T-cell (primary cell): ENCODE data around the gene CLEC17A. TPM values are rescaled to one million over a fixed set of nuclear protein-coding genes. Genes with fewer than 3 reads are reported as not detected.

ENCODE experiments used
- ATAC-seq, 4 experiments: fragments of 200-7000 bp in 3 of 4; fragments of 150-1000 bp in 1 of 4; cut with Tn5 transposase; replicated peaks in 1 of 4; 1 replicate in 3 of 4; 2 replicates in 1 of 4; pipeline ENCODE4 v1.10.0; 2021; ENCODE audit warnings: moderate library complexity in 3 of 4, mild to moderate bottlenecking in 2 of 4, moderate number of reproducible peaks in 1 of 4
- CTCF ChIA-PET, 2 donors: fragments of 300-600 bp; sonication (Branson Sonifier 250); formaldehyde crosslinking; loops; one replicate each; lab custom pipeline; 2022; ENCODE audit warnings: antibody characterized with exemption in 2 of 2; lab: Charles Lee
- POLR2A ChIA-PET, 2 donors: fragments of 300-600 bp; sonication (Branson Sonifier 250); formaldehyde crosslinking; loops; one replicate each; lab custom pipeline; 2022; ENCODE audit warnings: antibody characterized with exemption in 2 of 2; lab: Charles Lee
- DNase-seq, 35 experiments: peaks; one replicate each; pipeline versions ENCODE4 v3.0.0 to v3.0.0-alpha.2; 2013 to 2023
- H3K27ac ChIP-seq: one replicate; pipeline ENCODE4 v1.5.1; 2013; ENCODE audit warnings: low read length
- H3K27me3 ChIP-seq, 2 experiments: replicated peaks in 1 of 2; 1 replicate in 1 of 2; 2 replicates in 1 of 2; pipeline versions ENCODE4 v1.6.1 to v1.7.0; 2013; ENCODE audit warnings: low read length in 1 of 2, mixed read lengths in 1 of 2; ENCODE audit not compliant: control insufficient read depth in 2 of 2, insufficient read depth in 2 of 2; ENCODE audit errors: extremely low read depth in 1 of 2
- H3K36me3 ChIP-seq, 2 donors: 1 replicate in 1 of 2; 2 replicates in 1 of 2; pipeline versions ENCODE4 v1.6.1 to v1.7.0; 2013; ENCODE audit warnings: low read length in 1 of 2; ENCODE audit not compliant: control insufficient read depth in 2 of 2, insufficient read depth in 1 of 2; ENCODE audit errors: extremely low read depth in 1 of 2
- H3K4me1 ChIP-seq, 2 experiments: 1 replicate in 1 of 2; 2 replicates in 1 of 2; pipeline versions ENCODE4 v1.6.1 to v1.7.0; 2013; ENCODE audit warnings: low read length in 2 of 2, mixed read lengths in 1 of 2; ENCODE audit not compliant: insufficient read depth in 2 of 2, control insufficient read depth in 1 of 2; ENCODE audit errors: extremely low read depth in 1 of 2
- H3K4me3 ChIP-seq, 2 donors: 1 replicate in 1 of 2; 2 replicates in 1 of 2; pipeline versions ENCODE4 v1.5.1 to v1.7.0; 2013; ENCODE audit warnings: mild to moderate bottlenecking in 2 of 2, low read length in 1 of 2, moderate library complexity in 1 of 2; ENCODE audit not compliant: control insufficient read depth in 1 of 2; ENCODE audit errors: extremely low read depth in 1 of 2
- H3K9me3 ChIP-seq: 2 replicates; pipeline ENCODE4 v1.7.0; 2013
- H3K27ac Mint-ChIP-seq, 2 donors: one replicate each; pipeline ENCODE4 v1.8.0; 2020 to 2021; ENCODE audit warnings: mild to moderate bottlenecking in 2 of 2, mixed read lengths in 2 of 2
- H3K27me3 Mint-ChIP-seq, 2 donors: one replicate each; pipeline ENCODE4 v1.8.0; 2021 to 2022; ENCODE audit warnings: mixed read lengths in 2 of 2
- H3K36me3 Mint-ChIP-seq: one replicate; pipeline ENCODE4 v1.8.0; 2021; ENCODE audit warnings: mixed read lengths
- H3K4me1 Mint-ChIP-seq, 3 donors: one replicate each; pipeline ENCODE4 v1.8.0; 2020 to 2022; ENCODE audit warnings: mixed read lengths in 3 of 3, mild to moderate bottlenecking in 1 of 3
- H3K4me3 Mint-ChIP-seq, 3 donors: one replicate each; pipeline ENCODE4 v1.8.0; 2020 to 2022; ENCODE audit warnings: mild to moderate bottlenecking in 3 of 3, mixed read lengths in 3 of 3, moderate library complexity in 3 of 3
- H3K9me3 Mint-ChIP-seq, 3 donors: one replicate each; pipeline ENCODE4 v1.8.0; 2020 to 2022; ENCODE audit warnings: mixed read lengths in 3 of 3
- WGBS: methylation state at CpG from one replicate; pipeline ENCODE4 v1.1.5; 2013; ENCODE audit warnings: missing lambda C conversion rate; ENCODE audit not compliant: insufficient coverage; 5-methylcytosine and 5-hydroxymethylcytosine counted together
- total RNA-seq, 35 experiments: library from RNA in 6 of 35; stranded (reverse) in 6 of 35; fragments of 120-200 nt in 1 of 35; gene quantifications; one replicate each; pipeline versions ENCODE4 v1.2.1 to v1.2.4 and lab custom pipeline; 2013 to 2026

The CLEC17A gene
- total RNA-seq, 5 donors from 2014 or later (not counting 1 experiment from before 2014, with no cell fraction given), result 0.40 to 5.2 (median 1.1) TPM

DNA sequence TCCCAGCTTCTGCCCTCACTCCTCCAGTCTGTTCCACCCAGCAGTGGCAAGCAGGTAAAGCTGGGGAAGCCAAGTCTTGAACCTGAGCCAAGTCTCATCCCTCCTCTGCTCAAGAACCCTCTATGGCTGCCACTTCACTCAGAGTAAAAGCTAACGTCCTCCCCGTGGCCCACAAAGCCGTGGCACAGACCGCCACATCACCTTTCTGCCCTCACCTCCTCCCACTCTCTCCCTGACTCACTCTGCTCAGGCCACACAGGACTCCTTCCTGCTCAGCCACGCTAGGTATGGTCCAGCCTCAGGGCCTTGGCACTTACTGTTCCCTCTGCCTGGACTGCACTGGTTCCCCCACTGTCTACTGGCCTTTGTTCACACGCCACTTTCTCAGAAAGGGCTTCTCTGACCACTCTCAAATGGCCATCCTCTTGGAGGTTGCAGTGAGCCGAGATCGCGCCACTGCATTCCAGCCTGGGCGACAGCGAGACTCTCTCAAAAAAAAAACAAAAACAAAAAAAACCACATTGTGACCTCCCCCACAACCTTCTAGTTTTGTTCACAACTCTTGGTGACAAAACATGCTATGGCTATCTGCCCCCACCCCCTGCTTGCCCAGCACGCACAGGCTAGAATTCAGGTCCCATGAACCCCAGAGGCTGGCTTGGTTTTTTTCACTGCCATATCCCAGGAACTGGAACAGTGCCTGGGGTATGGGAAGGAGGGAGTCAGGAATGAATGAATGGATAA, 26.8 kb upstream of the CLEC17A start:
- peaks cover 8 to 84% of the 10 kb centered on the region in 2 experiments for H3K4me1 ChIP-seq
- no peaks in the 10 kb centered on the region for H3K9me3 ChIP-seq
- no peaks in the 10 kb centered on the region for H3K9me3 Mint-ChIP-seq
- DNase-seq (no peak), ATAC-seq (no peak)
- peaks cover 44 to 63% (median 62%) of the 10 kb centered on the region in 3 donors for H3K4me1 Mint-ChIP-seq
- H3K27ac Mint-ChIP-seq, result peak overlapping the region; percentile 58 to 88
- H3K27me3 Mint-ChIP-seq, result no peaks in the 10 kb centered on the region
- peak overlapping the region; percentile 2 for H3K27ac ChIP-seq
- no peaks in the 10 kb centered on the region for H3K27me3 ChIP-seq
- ChIA-PET POLR2A (interaction anchor here (0.6 to 0.8 kb wide), 3 partner anchors 35 to 67 kb away, joined by 3 to 5 read pairs (median 3); no protein-coding TSS in a partner anchor), CTCF (interaction anchor here (0.6 to 1.6 kb wide), 6 partner anchors 13 to 130 kb away, joined by 3 to 7 read pairs (median 5); partner anchors contain the start of gene NDUFB7 (in 1 of the 2))
- 63% methylated on average over 9 of the region's 12 CpGs for WGBS
- peak overlapping the region in 1 of 2 donors; percentile 27 for H3K4me3 ChIP-seq
- no peaks in the 10 kb centered on the region for H3K36me3 Mint-ChIP-seq
- H3K36me3 ChIP-seq, result peaks cover 0 to 17% of the 10 kb centered on the region in 2 donors
- H3K4me3 Mint-ChIP-seq, result peak overlapping the region in 1 of 3 donors; percentile 59

DNA sequence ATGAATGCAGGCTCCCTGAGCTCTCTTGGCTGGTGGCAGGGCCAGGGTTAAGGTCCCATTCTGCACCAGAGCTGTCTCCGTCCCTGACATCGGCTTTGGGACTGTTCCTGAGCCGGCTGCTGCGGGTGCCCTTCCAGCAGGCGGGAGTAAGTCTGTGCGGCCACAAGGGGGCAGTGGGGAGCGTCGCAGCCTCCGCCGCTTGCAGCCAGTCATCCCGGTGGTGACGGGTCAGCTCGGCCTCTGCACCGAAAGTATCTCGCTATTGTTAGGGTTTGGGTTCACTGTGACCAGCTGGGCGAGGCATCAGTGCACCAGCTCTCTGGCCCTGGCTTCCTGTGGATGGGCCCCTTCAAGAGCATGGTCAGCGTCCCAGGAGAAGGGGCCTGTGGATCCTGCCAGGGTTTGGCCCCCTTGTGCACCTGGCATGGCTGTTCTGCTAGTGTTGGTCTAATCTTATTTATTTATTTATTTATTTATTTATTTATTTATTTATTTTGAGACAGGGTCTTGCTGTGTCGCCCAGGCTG, 26.2 kb upstream of the CLEC17A start:
- Histone ChIP-seq H3K27me3 (no peaks in the 10 kb centered on the region), H3K4me1 (peaks cover 2 to 84% of the 10 kb centered on the region in 2 experiments), H3K27ac (no peak overlapping the region), H3K4me3 (peak overlapping the region in 1 of 2 donors; percentile 27), H3K9me3 (no peaks in the 10 kb centered on the region), H3K36me3 (peaks cover 5 to 17% of the 10 kb centered on the region in 2 donors)
- Mint-ChIP-seq H3K27me3 (no peaks in the 10 kb centered on the region), H3K27ac (peak overlapping the region; percentile 58 to 88), H3K4me1 (peaks cover 38 to 60% (median 59%) of the 10 kb centered on the region in 3 donors), H3K9me3 (no peaks in the 10 kb centered on the region), H3K4me3 (peak overlapping the region; percentile 31 to 59 (median 41)), H3K36me3 (no peaks in the 10 kb centered on the region)
- DNase-seq, result peak in 34 of 35 experiments; percentile 43 to 88 (median 58)
- 0% methylated on average over 14 of the region's 18 CpGs for WGBS
- CTCF ChIA-PET, result interaction anchor here (1.0 to 1.6 kb wide), 5 partner anchors 15 to 130 kb away, joined by 3 to 6 read pairs (median 4); partner anchors contain the start of gene NDUFB7 (in 1 of the 2)
- POLR2A ChIA-PET, result interaction anchor here (0.6 to 0.8 kb wide), 2 partner anchors 38 to 68 kb away, joined by 3 to 5 read pairs; no protein-coding TSS in a partner anchor
- peak; percentile 77 to 84 (median 80) for ATAC-seq

DNA sequence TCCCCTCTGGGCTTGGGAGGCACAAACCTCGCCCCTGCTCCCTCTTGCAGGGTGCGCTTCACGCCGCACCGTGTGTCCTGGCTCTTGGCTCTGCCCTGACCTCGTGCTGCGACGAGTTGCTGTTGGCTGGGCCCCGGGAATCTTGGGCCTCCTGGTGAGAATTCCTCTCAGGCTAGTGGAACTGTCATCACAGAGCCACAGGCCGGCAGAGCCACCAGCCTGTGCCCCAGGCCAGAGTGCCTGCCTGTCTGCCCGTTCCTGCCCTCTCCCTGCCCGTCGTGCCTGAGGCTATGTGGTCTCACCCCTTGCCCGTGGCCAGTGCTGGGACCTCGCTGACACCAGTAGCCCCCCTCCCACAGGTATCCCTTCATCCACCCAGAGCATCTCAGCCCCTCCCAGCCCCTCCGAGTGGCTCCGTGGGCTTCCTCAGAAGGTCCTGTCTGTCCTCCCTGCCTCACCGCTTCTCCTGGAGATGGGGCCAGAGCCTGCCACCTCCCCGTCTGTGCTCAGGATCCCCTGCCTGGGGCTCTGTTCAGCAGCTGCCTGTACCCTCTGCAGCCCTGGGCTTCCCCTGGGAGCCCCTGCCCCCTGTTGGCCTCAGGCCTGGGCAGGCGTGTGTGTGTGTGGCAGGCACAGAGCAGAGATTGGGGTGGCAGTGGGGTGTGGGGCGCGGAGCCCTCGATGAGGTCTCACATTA, 24.4 kb upstream of the CLEC17A start:
- peaks cover 6 to 21% of the 10 kb centered on the region in 2 donors for H3K36me3 ChIP-seq

DNA sequence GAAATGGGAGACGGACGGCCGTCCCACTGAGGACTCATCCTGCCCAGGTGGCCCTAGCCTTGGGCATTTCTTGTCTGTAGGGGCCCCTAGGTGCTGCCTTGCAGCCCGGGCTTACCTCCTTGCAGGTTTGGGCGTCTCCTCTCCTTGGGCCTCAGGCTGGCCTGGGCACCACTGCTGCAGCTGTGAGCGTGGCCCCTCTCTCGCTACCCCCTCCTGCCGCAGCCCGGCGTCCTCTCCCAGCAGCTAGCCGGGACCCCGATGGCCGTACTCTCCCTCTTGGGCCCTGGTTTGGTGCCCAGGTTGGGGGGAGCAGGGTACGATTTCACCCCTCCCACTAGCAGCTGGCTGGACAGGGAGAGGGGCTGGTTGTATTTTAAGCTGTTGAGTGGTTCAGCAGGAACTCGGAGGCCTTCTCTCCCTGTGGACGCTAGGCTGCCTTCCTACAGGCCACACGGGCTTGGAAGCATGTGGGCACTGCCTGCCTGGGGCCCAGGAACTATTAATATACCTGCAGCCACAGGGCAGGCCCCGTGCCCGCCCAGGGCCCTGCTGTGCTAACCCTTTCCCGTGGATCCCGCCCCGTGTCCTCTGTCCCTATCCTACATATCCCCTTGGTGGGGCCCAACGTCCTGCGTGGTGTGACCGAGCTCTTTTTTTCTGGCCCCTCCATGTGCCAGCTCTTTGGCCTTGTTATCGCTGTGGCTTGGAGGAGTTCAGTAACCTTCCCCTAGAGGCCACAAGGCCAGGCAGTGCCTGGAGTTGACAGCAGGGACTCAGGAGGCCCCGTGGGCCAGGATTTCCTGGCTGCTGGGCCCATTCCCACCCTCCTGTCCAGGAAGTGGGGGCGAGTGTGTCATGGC, 22.7 kb upstream of the CLEC17A start:
- peaks cover 17 to 41% (median 37%) of the 10 kb centered on the region in 3 donors for H3K4me1 Mint-ChIP-seq
- peaks cover 2 to 83% of the 10 kb centered on the region in 2 experiments for H3K4me1 ChIP-seq
- H3K27me3 ChIP-seq, result no peaks in the 10 kb centered on the region
- ATAC-seq, result no peak
- peaks cover 5% of the 10 kb centered on the region for H3K36me3 Mint-ChIP-seq
- H3K27me3 Mint-ChIP-seq, result no peaks in the 10 kb centered on the region
- H3K36me3 ChIP-seq, result peaks cover 8 to 23% of the 10 kb centered on the region in 2 donors
- DNase-seq, result no peak
- H3K4me3 ChIP-seq, result no peak overlapping the region
- H3K27ac ChIP-seq, result no peak overlapping the region
- no peak overlapping the region for H3K4me3 Mint-ChIP-seq
- no peaks in the 10 kb centered on the region for H3K9me3 Mint-ChIP-seq
- ChIA-PET CTCF (interaction anchor here in 1 of 2 donors (0.9 kb wide), 2 partner anchors 13 to 123 kb away, joined by 3 to 4 read pairs; no protein-coding TSS in a partner anchor), POLR2A (interaction anchor here in 1 of 2 donors (0.6 kb wide), 1 partner anchor 199 kb away, joined by 10 read pairs; no protein-coding TSS in a partner anchor)
- H3K27ac Mint-ChIP-seq, result peak overlapping the region; percentile 23 to 55
- no peaks in the 10 kb centered on the region for H3K9me3 ChIP-seq
- WGBS, result 83% methylated on average over 17 of the region's 28 CpGs

More for the DNA sequence above, 24.4 kb upstream of the CLEC17A start:
- peaks cover 21 to 47% (median 45%) of the 10 kb centered on the region in 3 donors for H3K4me1 Mint-ChIP-seq
- H3K27ac ChIP-seq, result no peak overlapping the region
- no peak overlapping the region for H3K4me3 Mint-ChIP-seq
- no peaks in the 10 kb centered on the region for H3K9me3 ChIP-seq
- no peak overlapping the region for H3K4me3 ChIP-seq
- POLR2A ChIA-PET, result no interaction called here
- DNase-seq (no peak), ATAC-seq (no peak)
- H3K27me3 ChIP-seq, result no peaks in the 10 kb centered on the region
- H3K4me1 ChIP-seq, result peaks cover 2 to 84% of the 10 kb centered on the region in 2 experiments
- H3K27ac Mint-ChIP-seq, result no peak overlapping the region
- WGBS, result 97% methylated on average over 19 of the region's 23 CpGs
- H3K36me3 Mint-ChIP-seq, result peaks cover 3% of the 10 kb centered on the region
- CTCF ChIA-PET, result no interaction called here
- H3K27me3 Mint-ChIP-seq, result no peaks in the 10 kb centered on the region
- H3K9me3 Mint-ChIP-seq, result no peaks in the 10 kb centered on the region

DNA sequence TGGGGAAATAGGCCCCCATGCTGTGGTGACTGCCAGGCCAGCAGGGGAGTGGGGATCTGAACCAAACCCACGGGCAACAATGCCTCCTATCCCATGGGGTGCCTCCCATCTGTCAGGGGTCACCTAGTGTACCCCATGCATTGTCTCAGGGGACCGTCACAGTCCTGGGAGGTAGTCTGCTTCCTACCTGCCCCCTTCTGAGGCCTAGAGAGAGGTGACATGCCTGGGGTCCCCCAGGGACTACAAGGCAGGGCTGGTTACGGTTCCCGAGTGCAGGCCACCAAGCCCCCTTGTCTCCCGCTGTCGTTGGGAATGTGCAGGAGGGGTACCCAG, 22.1 kb upstream of the CLEC17A start:
- no peak for DNase-seq
- peaks cover 17 to 40% (median 37%) of the 10 kb centered on the region in 3 donors for H3K4me1 Mint-ChIP-seq
- POLR2A ChIA-PET, result no interaction called here

More for the DNA sequence above, 22.1 kb upstream of the CLEC17A start:
- H3K4me1 ChIP-seq, result peaks cover 2 to 80% of the 10 kb centered on the region in 2 experiments
- Mint-ChIP-seq H3K9me3 (no peaks in the 10 kb centered on the region), H3K27ac (no peak overlapping the region), H3K27me3 (no peaks in the 10 kb centered on the region), H3K36me3 (peaks cover 5% of the 10 kb centered on the region), H3K4me3 (no peak overlapping the region)
- 96% methylated on average over 6 of the region's 6 CpGs for WGBS
- H3K27ac ChIP-seq, result no peak overlapping the region
- H3K27me3 ChIP-seq, result no peaks in the 10 kb centered on the region
- CTCF ChIA-PET, result no interaction called here
- no peak overlapping the region for H3K4me3 ChIP-seq
- H3K36me3 ChIP-seq, result peaks cover 14 to 28% of the 10 kb centered on the region in 2 donors
- H3K9me3 ChIP-seq, result no peaks in the 10 kb centered on the region
- no peak for ATAC-seq
